GM12874 (cell line): ENCODE results near the gene ZDHHC14.

Experiments
- CTCF ChIP-seq: IDR thresholded peaks from 2 replicates; pipeline ENCODE4 v1.5.1; 2011; ENCODE audit warnings: low read depth, mild to moderate bottlenecking, control low read depth, low read length, moderate library complexity; ENCODE audit not compliant: insufficient read depth

ZDHHC14 gene

GRCh38 chr6:157411368-157411767 is 30.4 kb downstream of the ZDHHC14 start:
- TF ChIP-seq CTCF = no peak

- no peak for TF ChIP-seq CTCF
Measured at GRCh38 chr6:157412791-157413190, 31.8 kb downstream of the ZDHHC14 start.

- TF ChIP-seq CTCF = no peak
Measured at GRCh38 chr6:157420497-157420896, 39.5 kb downstream of the ZDHHC14 start.

DNA sequence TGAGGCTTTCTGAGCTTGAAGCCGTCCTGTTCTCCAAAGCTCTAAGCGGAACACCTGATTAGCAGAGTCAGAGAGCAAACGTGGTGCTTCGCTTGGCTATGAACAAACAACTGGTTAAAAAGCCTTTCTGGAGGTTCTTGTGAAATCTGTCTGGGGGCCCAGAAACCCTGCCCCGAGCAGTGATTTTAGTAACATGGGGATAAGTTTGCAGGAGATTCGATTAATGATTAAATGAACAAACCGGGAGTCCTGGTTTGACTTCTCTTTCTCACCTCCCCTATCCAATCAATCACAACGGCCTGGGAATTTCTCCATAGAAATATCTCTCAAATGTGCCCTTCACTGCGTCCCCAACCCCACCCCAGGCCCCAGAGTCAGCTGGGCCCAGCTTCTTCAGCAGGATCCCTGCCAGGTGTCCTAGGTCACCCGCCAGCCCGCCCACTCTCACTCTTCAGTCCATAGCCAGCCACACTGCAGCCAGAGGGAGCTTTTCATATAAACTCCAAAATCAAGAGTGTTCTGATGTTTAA is 43.6 kb downstream of the ZDHHC14 start:
- TF ChIP-seq CTCF = no peak

- no peak for TF ChIP-seq CTCF
Measured at GRCh38 chr6:157427969-157428368, 47.0 kb downstream of the ZDHHC14 start.

DNA sequence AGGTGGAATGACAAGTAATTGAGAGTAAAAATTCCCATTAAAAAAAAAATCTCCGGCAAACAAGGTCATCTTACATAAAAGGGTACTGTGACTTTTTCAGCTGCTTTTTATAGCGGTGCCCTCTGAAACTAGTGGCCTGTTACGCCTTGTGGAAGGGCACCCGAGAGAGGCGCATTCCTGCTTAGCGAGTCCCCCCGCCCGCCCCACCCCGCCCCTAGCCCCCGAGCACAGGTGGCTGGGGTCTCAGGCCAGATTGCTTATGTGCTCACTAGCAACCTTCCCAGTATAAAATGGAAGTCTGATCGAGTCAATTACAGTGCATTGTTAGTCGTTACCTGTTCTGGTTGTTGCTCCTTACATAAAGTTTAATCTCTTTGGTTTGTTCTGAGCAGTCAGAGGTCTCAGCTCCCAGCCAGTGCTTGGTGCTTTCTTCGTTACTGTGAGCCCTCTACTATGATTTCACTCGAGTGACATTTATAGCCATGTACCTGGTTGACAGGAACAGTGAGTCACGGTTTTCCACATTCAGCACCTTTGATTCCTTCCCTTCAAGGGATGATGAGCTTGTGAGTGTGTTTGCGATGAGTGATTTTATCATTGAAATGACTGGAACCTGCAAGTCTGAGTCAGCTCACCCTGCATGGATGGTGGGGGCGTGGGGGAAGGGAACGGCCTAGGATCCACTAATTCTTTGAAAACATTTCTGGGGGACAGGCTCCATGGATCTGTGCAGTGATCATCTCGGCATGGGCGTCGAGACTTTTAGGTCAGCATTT is 47.6 kb downstream of the ZDHHC14 start:
- no peak for TF ChIP-seq CTCF

- TF ChIP-seq CTCF = no peak
Measured at GRCh38 chr6:157429248-157429647, 48.3 kb downstream of the ZDHHC14 start.
